Eye (tissue), 1 donor: ENCODE results near the gene DIS3L2.
"Not testable (repeated sequence)": the region's sequence is repeated elsewhere in the genome, so short reads cannot be mapped to it uniquely, and the experiment has no call there.

Experiments
- DNase-seq: peaks from one replicate; pipeline ENCODE4 v3.0.0-alpha.2; 2015

DIS3L2 gene

GRCh38 chr2:232377319-232377718 lies 415.8 kb downstream of the DIS3L2 start:
- DNase-seq, result no peak

GRCh38 chr2:232377841-232378734 lies 416.6 kb downstream of the DIS3L2 start:
- DNase-seq, result no peak

GRCh38 chr2:232378735-232379151 lies 417.2 kb downstream of the DIS3L2 start, which contains the start of gene ALPP:
TSS of gene ALPP (plus strand) at chr2:232378751. CDS start at chr2:232378803, 52 bp downstream.
- DNase-seq, result not testable (repeated sequence)

GRCh38 chr2:232379610-232380590 lies 418.4 kb downstream of the DIS3L2 start:
- DNase-seq, result not testable (repeated sequence)

GRCh38 chr2:232381204-232382031 lies 419.9 kb downstream of the DIS3L2 start:
- DNase-seq, result not testable (repeated sequence)

GRCh38 chr2:232382331-232383225 lies 421.1 kb downstream of the DIS3L2 start:
- no peak for DNase-seq

- no peak for DNase-seq
These were observed 423.0 kb downstream of the DIS3L2 start for GRCh38 chr2:232384466-232384865.

- DNase-seq, result not testable (repeated sequence)
These were observed 423.5 kb downstream of the DIS3L2 start for GRCh38 chr2:232385058-232385457.

- DNase-seq, result peak; percentile 42
These were observed 424.4 kb downstream of the DIS3L2 start for GRCh38 chr2:232385660-232386489.

- DNase-seq, result no peak
These were observed 424.9 kb downstream of the DIS3L2 start for GRCh38 chr2:232386490-232386739.
